Memory B cell (primary cell): ENCODE measurements around the gene OR8K5.
"Not testable (repeated sequence)": the region's sequence is repeated elsewhere in the genome, so short reads cannot be mapped to it uniquely, and the experiment has no call there.

Source experiments
- ATAC-seq: fragments of 150-1000 bp; cut with Tn5 transposase; 2 replicates; pipeline ENCODE4 v1.10.0; 2021; ENCODE audit warnings: low read depth, mild to moderate bottlenecking, moderate library complexity
- DNase-seq, 2 donors: peaks; one replicate each; pipeline ENCODE4 v3.0.0; 2022; ENCODE audit warnings: low spot score in 2 of 2
- H3K27ac Mint-ChIP-seq: one replicate; pipeline ENCODE4 v1.8.0; 2022; ENCODE audit warnings: mild to moderate bottlenecking, moderate library complexity, mixed read lengths
- H3K27me3 Mint-ChIP-seq: one replicate; pipeline ENCODE4 v1.8.0; 2022; ENCODE audit warnings: mixed read lengths
- H3K36me3 Mint-ChIP-seq: one replicate; pipeline ENCODE4 v1.8.0; 2022; ENCODE audit warnings: mild to moderate bottlenecking, mixed read lengths
- H3K4me1 Mint-ChIP-seq: one replicate; pipeline ENCODE4 v1.8.0; 2022; ENCODE audit warnings: mixed read lengths
- H3K4me3 Mint-ChIP-seq: one replicate; pipeline ENCODE4 v1.8.0; 2022; ENCODE audit warnings: mild to moderate bottlenecking, moderate library complexity, mixed read lengths
- H3K9me3 Mint-ChIP-seq: one replicate; pipeline ENCODE4 v1.8.0; 2022; ENCODE audit warnings: mixed read lengths

Gene OR8K5

GRCh38 chr11:56160217-56160616 is at the start of gene OR8K5:
OR8K5 (minus strand) TSS chr11:56160317; CDS start chr11:56160317, 0 bp downstream.
- Mint-ChIP-seq H3K4me3 (no peak within 1 kb of the TSS), H3K27ac (no peak within 1 kb of the TSS), H3K36me3 (no peaks in the 10 kb centered on the region)

GRCh38 chr11:56207790-56208189 is 47.7 kb upstream of the OR8K5 start:
- no peak for ATAC-seq
- Mint-ChIP-seq H3K36me3 (no peaks in the 10 kb centered on the region), H3K4me3 (no peak overlapping the region), H3K27ac (no peak overlapping the region), H3K9me3 (peaks cover 4% of the 10 kb centered on the region), H3K27me3 (no peaks in the 10 kb centered on the region), H3K4me1 (no peaks in the 10 kb centered on the region)
- DNase-seq: no peak

More at GRCh38 chr11:56160217-56160616, at the start of gene OR8K5:
- Mint-ChIP-seq H3K9me3 (peaks cover 10% of the 10 kb centered on the region), H3K4me1 (no peaks in the 10 kb centered on the region), H3K27me3 (no peaks in the 10 kb centered on the region)
- DNase-seq (no peak), ATAC-seq (no peak)

- no peak overlapping the region for H3K27ac Mint-ChIP-seq
- H3K27me3 Mint-ChIP-seq: no peaks in the 10 kb centered on the region
- peaks cover 3% of the 10 kb centered on the region for H3K9me3 Mint-ChIP-seq
- DNase-seq (no peak), ATAC-seq (no peak)
- no peaks in the 10 kb centered on the region for H3K36me3 Mint-ChIP-seq
- H3K4me1 Mint-ChIP-seq: no peaks in the 10 kb centered on the region
- H3K4me3 Mint-ChIP-seq: no peak overlapping the region
Measured at GRCh38 chr11:56197367-56197766, 37.2 kb upstream of the OR8K5 start.

GRCh38 chr11:56196705-56197104 is 36.6 kb upstream of the OR8K5 start:
- H3K9me3 Mint-ChIP-seq: peaks cover 3% of the 10 kb centered on the region
- no peaks in the 10 kb centered on the region for H3K36me3 Mint-ChIP-seq
- no peak for ATAC-seq
- no peaks in the 10 kb centered on the region for H3K4me1 Mint-ChIP-seq
- no peaks in the 10 kb centered on the region for H3K27me3 Mint-ChIP-seq
- no peak overlapping the region for H3K4me3 Mint-ChIP-seq
- DNase-seq: no peak
- no peak overlapping the region for H3K27ac Mint-ChIP-seq

GRCh38 chr11:56188602-56189001 is 28.5 kb upstream of the OR8K5 start:
- Mint-ChIP-seq H3K27ac (no peak overlapping the region), H3K27me3 (no peaks in the 10 kb centered on the region), H3K36me3 (no peaks in the 10 kb centered on the region), H3K9me3 (peaks cover 5% of the 10 kb centered on the region), H3K4me1 (no peaks in the 10 kb centered on the region), H3K4me3 (no peak overlapping the region)
- DNase-seq (no peak), ATAC-seq (no peak)

GRCh38 chr11:56183459-56183858 is 23.3 kb upstream of the OR8K5 start:
- no peaks in the 10 kb centered on the region for H3K27me3 Mint-ChIP-seq
- no peak overlapping the region for H3K4me3 Mint-ChIP-seq
- DNase-seq (no peak), ATAC-seq (no peak)
- no peak overlapping the region for H3K27ac Mint-ChIP-seq
- H3K4me1 Mint-ChIP-seq: no peaks in the 10 kb centered on the region
- no peaks in the 10 kb centered on the region for H3K36me3 Mint-ChIP-seq
- H3K9me3 Mint-ChIP-seq: peaks cover 14% of the 10 kb centered on the region

- Mint-ChIP-seq H3K4me1 (no peaks in the 10 kb centered on the region), H3K9me3 (peaks cover 8% of the 10 kb centered on the region), H3K27me3 (no peaks in the 10 kb centered on the region), H3K27ac (no peak within 1 kb of the TSS), H3K36me3 (no peaks in the 10 kb centered on the region), H3K4me3 (no peak within 1 kb of the TSS)
- ATAC-seq (no peak), DNase-seq (no peak)
Measured at GRCh38 chr11:56176318-56176717, 16.2 kb upstream of the OR8K5 start, which contains the start of gene OR5J2. OR5J2 (plus strand) TSS chr11:56176618; CDS start chr11:56176618, 0 bp downstream.

GRCh38 chr11:56172256-56172830 is 12.2 kb upstream of the OR8K5 start:
- H3K4me1 Mint-ChIP-seq: no peaks in the 10 kb centered on the region
- no peaks in the 10 kb centered on the region for H3K27me3 Mint-ChIP-seq
- peaks cover 6% of the 10 kb centered on the region for H3K9me3 Mint-ChIP-seq
- H3K4me3 Mint-ChIP-seq: no peak overlapping the region
- ATAC-seq (no peak), DNase-seq (no peak)
- no peak overlapping the region for H3K27ac Mint-ChIP-seq
- no peaks in the 10 kb centered on the region for H3K36me3 Mint-ChIP-seq

GRCh38 chr11:56163804-56164203 is 3.7 kb upstream of the OR8K5 start:
- H3K27ac Mint-ChIP-seq: no peak overlapping the region
- no peak overlapping the region for H3K4me3 Mint-ChIP-seq
- H3K9me3 Mint-ChIP-seq: peaks cover 4% of the 10 kb centered on the region
- DNase-seq (no peak), ATAC-seq (no peak)
- no peaks in the 10 kb centered on the region for H3K27me3 Mint-ChIP-seq
- H3K36me3 Mint-ChIP-seq: no peaks in the 10 kb centered on the region
- H3K4me1 Mint-ChIP-seq: no peaks in the 10 kb centered on the region

- H3K36me3 Mint-ChIP-seq: no peaks in the 10 kb centered on the region
Measured at GRCh38 chr11:56152333-56152732, 7.8 kb downstream of the OR8K5 start.

GRCh38 chr11:56151376-56151775 is 8.7 kb downstream of the OR8K5 start:
- Mint-ChIP-seq H3K27me3 (no peaks in the 10 kb centered on the region), H3K36me3 (no peaks in the 10 kb centered on the region), H3K4me3 (no peak overlapping the region), H3K4me1 (no peaks in the 10 kb centered on the region), H3K9me3 (peaks cover 6% of the 10 kb centered on the region), H3K27ac (no peak overlapping the region)
- no peak for ATAC-seq
- no peak for DNase-seq

More at GRCh38 chr11:56152333-56152732, 7.8 kb downstream of the OR8K5 start:
- no peaks in the 10 kb centered on the region for H3K27me3 Mint-ChIP-seq
- DNase-seq: no peak
- no peak for ATAC-seq
- H3K4me1 Mint-ChIP-seq: no peaks in the 10 kb centered on the region
- H3K4me3 Mint-ChIP-seq: no peak overlapping the region
- H3K9me3 Mint-ChIP-seq: peaks cover 11% of the 10 kb centered on the region
- no peak overlapping the region for H3K27ac Mint-ChIP-seq

GRCh38 chr11:56143681-56144080 is 16.4 kb downstream of the OR8K5 start:
- H3K4me3 Mint-ChIP-seq, H3K36me3 Mint-ChIP-seq, H3K27ac Mint-ChIP-seq, ATAC-seq, H3K4me1 Mint-ChIP-seq, H3K9me3 Mint-ChIP-seq, DNase-seq, H3K27me3 Mint-ChIP-seq: not testable (repeated sequence)

- no peak for ATAC-seq
- H3K9me3 Mint-ChIP-seq: peaks cover 7% of the 10 kb centered on the region
- no peaks in the 10 kb centered on the region for H3K4me1 Mint-ChIP-seq
- H3K4me3 Mint-ChIP-seq: no peak within 1 kb of the TSS
- H3K36me3 Mint-ChIP-seq: no peaks in the 10 kb centered on the region
- H3K27me3 Mint-ChIP-seq: no peaks in the 10 kb centered on the region
- no peak for DNase-seq
- no peak within 1 kb of the TSS for H3K27ac Mint-ChIP-seq
Measured at GRCh38 chr11:56140151-56140661, 19.9 kb downstream of the OR8K5 start, which contains the start of gene OR8J3. OR8J3 (minus strand) TSS chr11:56140201; CDS start chr11:56137718, 2,483 bp downstream.

- ATAC-seq: no peak
- Mint-ChIP-seq H3K27ac (no peak within 1 kb of the TSS), H3K27me3 (no peaks in the 10 kb centered on the region)
Measured at GRCh38 chr11:56122073-56122472, 38.0 kb downstream of the OR8K5 start, which contains the start of gene OR8H3. OR8H3 (plus strand) TSS chr11:56122373; CDS start chr11:56122373, 0 bp downstream.

More at GRCh38 chr11:56122073-56122472, 38.0 kb downstream of the OR8K5 start, which contains the start of gene OR8H3:
- peaks cover 12% of the 10 kb centered on the region for H3K9me3 Mint-ChIP-seq
- no peaks in the 10 kb centered on the region for H3K4me1 Mint-ChIP-seq
- H3K4me3 Mint-ChIP-seq: no peak within 1 kb of the TSS
- DNase-seq: no peak
- no peaks in the 10 kb centered on the region for H3K36me3 Mint-ChIP-seq
